Smooth muscle cell of the brain vasculature (primary cell): ENCODE measurements around the gene DLL4.

Experiments used
- DNase-seq: peaks from one replicate; pipeline ENCODE4 v3.0.0-alpha.2; 2012; ENCODE audit warnings: low read depth, low spot score

Gene DLL4

DNA sequence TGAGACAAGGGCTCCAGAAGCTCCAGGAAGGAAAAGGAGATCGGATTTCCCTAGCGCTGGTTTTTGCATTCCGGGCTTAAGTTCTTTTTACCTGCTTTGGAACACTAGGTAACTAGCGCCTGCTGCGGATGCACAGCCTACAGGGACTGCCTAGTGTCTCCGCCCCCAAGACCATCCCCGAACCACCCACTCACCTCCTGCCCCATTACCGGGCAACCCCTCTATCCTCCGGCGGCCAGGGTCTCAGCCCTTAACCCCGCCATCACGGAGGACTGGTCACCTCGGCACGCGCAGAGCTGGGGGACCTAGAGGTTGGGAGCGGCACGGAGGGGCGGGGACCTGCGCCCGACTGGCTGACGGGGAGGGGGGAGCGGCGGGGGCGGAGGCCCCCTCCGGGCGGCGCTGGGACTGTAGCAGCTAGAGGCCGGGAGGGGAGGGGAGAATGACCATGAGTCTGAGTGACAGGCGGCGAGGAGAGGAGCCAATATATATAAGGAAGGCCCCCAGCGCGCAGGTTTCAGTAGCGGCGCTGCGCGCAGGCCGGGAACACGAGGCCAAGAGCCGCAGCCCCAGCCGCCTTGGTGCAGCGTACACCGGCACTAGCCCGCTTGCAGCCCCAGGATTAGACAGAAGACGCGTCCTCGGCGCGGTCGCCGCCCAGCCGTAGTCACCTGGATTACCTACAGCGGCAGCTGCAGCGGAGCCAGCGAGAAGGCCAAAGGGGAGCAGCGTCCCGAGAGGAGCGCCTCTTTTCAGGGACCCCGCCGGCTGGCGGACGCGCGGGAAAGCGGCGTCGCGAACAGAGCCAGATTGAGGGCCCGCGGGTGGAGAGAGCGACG is at the start of gene DLL4:
Gene DLL4 (plus strand): TSS at position 520 of the 839 bp plus-strand sequence. CDS start 329 bp downstream, outside the sequence.
- DNase-seq, result no peak

GRCh38 chr15:40879609-40880008 is 49.5 kb upstream of the DLL4 start:
- DNase-seq, result no peak

DNA sequence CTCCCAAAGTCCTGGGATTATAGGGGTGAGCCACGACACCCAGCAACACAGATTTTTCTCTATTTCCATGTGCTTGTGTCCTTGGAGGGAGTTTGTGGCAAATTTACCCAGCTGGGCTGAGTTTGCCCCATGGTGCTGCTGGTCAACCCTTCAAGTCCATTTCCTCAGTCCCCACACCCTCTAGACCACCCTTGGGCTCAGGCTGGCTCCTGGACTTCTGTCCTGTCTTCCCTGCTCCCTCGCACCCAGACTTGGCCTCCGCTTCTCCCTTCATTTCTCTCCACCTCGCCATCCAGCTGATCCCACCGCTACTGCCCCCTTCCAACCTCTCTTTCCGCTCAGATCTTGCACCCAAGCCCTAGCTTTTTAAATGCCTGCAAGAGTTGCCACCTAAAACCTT is 47.8 kb upstream of the DLL4 start:
- DNase-seq, result no peak

DNA sequence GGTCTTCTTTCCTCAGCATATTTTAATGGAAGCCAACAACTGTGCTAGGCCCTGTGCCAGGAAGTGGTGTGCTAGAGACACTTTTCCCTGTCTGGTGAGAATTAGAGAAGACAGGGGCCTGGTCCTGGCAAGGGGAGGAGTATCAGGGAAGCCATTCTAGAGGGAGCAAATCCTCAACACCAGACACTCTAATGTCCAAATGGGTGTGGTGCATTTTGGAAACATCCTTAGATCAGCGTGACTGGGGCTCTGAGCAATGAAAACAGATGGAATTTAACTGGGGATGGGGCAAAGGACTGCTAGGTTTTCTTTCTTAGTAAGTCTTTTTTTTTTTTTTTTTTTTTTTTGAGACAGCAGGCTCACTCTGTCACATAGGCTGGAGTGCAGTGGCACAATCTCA is 42.6 kb upstream of the DLL4 start:
- DNase-seq, result no peak

- DNase-seq, result no peak
Observed at GRCh38 chr15:40889112-40889511, 40.0 kb upstream of the DLL4 start.

DNA sequence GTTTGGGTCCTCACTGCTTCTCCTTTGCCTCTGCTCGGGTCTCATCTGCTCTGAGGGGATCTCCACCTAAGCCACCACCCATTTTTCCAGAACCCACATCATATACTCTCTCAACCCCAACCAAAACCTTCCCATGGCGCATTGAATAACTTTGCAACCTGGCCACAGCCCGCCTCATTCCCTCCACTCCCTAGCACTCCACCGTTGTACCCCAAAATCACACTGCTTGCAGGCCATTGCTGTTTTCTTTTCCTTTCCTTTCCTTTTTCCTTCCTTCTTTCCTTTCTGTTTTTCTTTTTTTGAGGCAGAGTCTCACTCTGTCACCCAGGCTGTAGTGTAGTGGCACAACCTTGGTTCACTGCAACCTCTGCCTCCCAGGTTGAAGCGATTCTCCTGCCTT is 38.0 kb upstream of the DLL4 start:
- no peak for DNase-seq

GRCh38 chr15:40891810-40892446 is 37.2 kb upstream of the DLL4 start:
- no peak for DNase-seq

DNA sequence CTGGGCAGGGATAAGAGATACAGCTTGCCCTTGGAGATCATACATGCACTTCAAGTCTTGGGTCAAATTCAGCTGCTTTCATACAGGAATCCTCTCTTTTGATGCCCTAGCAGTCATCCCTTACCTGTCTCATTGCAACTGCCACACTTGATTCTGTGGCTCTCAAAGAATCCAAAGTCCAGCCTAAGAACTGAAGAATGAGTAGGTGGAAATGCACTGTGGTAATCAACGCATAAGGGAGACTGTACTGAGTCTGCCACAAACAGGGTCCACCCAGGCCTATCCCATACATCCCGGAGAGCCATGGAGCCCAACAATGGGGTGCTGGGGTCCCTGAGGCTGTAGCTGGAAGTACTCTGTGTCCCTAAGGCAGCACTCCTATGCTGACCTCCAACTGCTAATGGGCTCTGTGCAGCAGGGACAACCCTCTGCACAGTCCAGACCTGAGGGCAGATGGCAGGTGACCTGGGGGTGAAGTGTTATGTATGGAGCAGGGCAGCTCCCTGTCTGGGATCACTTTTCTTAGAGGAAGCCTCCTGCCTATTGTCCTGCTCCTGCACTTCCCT is 36.6 kb upstream of the DLL4 start:
- DNase-seq, result no peak

GRCh38 chr15:40893019-40893670 is 36.0 kb upstream of the DLL4 start:
- DNase-seq, result no peak

GRCh38 chr15:40893733-40894680 is 35.1 kb upstream of the DLL4 start, which contains the start of gene VPS18:
VPS18 (plus strand) TSS chr15:40894450; CDS start chr15:40894769, 319 bp downstream.
- peak; percentile 93 for DNase-seq

DNA sequence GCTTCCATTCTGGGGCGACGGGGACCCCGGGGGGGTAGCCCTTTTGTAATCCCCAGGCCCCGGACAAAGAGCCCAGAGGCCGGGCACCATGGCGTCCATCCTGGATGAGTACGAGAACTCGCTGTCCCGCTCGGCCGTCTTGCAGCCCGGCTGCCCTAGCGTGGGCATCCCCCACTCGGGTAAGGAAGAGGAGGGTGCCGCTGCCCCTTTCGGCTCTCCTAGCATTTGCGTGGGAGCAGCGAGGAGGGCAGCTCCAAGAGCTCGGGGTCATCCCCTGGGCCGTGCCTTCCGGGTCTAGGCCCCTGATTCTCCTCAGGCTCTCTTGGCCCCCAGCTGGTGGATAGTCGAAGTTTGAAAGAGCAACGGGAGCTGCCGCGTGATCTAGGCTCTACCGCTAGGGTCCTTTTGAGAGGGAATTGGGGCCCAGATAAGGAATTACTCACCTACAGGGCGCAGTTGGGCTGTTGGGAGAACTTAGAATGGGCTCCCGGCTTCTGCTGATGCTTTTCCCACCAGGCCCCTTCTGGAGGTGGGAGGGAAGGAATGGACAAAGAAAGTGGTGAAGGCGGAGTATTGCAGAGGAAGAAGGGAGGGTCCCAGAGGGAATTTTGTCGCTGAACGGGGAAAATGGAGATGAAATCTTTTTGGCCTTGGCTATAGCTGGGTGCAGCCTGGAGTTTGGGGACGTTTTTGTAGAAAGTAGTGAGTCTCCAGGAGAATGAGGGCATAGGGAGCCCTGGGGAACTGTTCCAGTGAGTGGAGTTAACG is 34.3 kb upstream of the DLL4 start:
- DNase-seq, result no peak

DNA sequence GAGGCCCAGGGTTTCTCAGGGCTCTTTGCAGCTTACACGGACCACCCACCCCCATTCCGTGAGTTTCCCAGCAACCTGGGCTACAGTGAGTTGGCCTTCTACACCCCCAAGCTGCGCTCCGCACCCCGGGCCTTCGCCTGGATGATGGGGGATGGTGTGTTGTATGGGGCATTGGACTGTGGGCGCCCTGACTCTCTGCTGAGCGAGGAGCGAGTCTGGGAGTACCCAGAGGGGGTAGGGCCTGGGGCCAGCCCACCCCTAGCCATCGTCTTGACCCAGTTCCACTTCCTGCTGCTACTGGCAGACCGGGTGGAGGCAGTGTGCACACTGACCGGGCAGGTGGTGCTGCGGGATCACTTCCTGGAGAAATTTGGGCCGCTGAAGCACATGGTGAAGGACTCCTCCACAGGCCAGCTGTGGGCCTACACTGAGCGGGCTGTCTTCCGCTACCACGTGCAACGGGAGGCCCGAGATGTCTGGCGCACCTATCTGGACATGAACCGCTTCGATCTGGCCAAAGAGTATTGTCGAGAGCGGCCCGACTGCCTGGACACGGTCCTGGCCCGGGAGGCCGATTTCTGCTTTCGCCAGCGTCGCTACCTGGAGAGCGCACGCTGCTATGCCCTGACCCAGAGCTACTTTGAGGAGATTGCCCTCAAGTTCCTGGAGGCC is 29.5 kb upstream of the DLL4 start:
- no peak for DNase-seq

- no peak for DNase-seq
Observed at GRCh38 chr15:40900256-40901052, 28.7 kb upstream of the DLL4 start.

- no peak for DNase-seq
Observed at GRCh38 chr15:40901053-40901443, 28.1 kb upstream of the DLL4 start.

DNA sequence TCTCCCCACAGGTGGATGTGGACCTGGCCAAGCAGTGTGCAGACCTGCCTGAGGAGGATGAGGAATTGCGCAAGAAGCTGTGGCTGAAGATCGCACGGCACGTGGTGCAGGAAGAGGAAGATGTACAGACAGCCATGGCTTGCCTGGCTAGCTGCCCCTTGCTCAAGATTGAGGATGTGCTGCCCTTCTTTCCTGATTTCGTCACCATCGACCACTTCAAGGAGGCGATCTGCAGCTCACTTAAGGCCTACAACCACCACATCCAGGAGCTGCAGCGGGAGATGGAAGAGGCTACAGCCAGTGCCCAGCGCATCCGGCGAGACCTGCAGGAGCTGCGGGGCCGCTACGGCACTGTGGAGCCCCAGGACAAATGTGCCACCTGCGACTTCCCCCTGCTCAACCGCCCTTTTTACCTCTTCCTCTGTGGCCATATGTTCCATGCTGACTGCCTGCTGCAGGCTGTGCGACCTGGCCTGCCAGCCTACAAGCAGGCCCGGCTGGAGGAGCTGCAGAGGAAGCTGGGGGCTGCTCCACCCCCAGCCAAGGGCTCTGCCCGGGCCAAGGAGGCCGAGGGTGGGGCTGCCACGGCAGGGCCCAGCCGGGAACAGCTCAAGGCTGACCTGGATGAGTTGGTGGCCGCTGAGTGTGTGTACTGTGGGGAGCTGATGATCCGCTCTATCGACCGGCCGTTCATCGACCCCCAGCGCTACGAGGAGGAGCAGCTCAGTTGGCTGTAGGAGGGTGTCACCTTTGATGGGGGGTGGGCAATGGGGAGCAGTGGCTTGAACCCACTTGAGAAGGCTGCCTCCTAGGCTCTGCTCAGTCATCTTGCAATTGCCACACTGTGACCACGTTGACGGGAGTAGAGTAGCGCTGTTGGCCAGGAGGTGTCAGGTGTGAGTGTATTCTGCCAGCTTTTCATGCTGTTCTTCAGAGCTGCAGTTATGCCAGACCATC is 26.3 kb upstream of the DLL4 start:
- DNase-seq, result no peak

DNA sequence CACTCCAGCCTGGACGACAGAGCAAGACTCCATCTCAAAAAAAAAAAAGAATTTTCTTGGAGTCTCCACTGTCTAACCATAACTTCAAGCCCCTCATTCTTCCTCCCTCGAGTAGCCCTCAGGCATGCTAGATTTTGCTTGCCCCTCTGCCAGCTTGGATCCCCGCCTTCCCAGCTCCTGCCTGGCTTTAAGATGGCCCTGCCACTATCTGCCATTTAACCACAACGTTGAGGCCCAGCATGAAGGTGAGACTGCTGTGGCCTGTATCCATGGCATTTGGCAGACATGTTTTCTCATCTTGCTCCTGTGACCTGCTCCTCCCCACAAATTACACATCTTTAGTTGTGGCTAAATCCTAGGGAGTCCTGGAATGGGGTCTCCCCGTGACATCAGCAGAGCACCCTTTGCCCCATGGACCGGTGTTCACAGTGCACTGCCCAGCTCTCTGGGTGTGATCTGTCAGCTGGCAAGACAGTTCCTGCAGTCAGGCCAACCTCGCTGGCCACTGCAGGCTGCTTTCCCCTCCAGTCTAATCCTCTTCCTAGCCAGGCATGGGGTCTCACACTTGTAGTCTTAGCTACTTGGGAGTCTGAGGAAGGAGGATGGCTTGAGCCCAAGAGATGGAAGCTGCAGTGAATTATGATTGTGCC is 24.5 kb upstream of the DLL4 start:
- no peak for DNase-seq
